Neural progenitor cell (in vitro differentiated cells): ENCODE data around the gene MLN. TPM values are rescaled to one million over a fixed set of nuclear protein-coding genes. Genes with fewer than 3 reads are reported as not detected.

Experiments used
- DNase-seq: peaks from one replicate; pipeline ENCODE4 v3.0.0-alpha.2; 2016; ENCODE audit warnings: low spot score
- H2AFZ ChIP-seq: fragments of 200-600 bp; sonication (generic); replicated peaks from 2 replicates; pipeline ENCODE4 v1.6.1; 2016; ENCODE audit warnings: antibody characterized with exemption
- H3F3A ChIP-seq: fragments of 200-600 bp; sonication (generic); 2 replicates; pipeline ENCODE4 v1.6.1; 2016; ENCODE audit warnings: antibody characterized with exemption, low read depth
- H3K27ac ChIP-seq: fragments of 200-600 bp; sonication (generic); 2 replicates; pipeline ENCODE4 v1.5.1; 2016; ENCODE audit warnings: mild to moderate bottlenecking
- H3K27me3 ChIP-seq: fragments of 200-600 bp; sonication (generic); 2 replicates; pipeline ENCODE4 v1.6.1; 2016; ENCODE audit warnings: mild to moderate bottlenecking, moderate library complexity
- H3K36me3 ChIP-seq: fragments of 200-600 bp; sonication (generic); 2 replicates; pipeline ENCODE4 v1.5.1; 2016
- H3K4me1 ChIP-seq: fragments of 200-600 bp; sonication (generic); 2 replicates; pipeline ENCODE4 v1.6.1; 2016; ENCODE audit warnings: mixed run types
- H3K4me2 ChIP-seq: fragments of 200-600 bp; sonication (generic); 2 replicates; pipeline ENCODE4 v1.6.1; 2016
- H3K4me3 ChIP-seq: fragments of 200-600 bp; sonication (generic); 2 replicates; pipeline ENCODE4 v1.5.1; 2016
- H3K79me2 ChIP-seq: fragments of 200-600 bp; sonication (generic); 2 replicates; pipeline ENCODE4 v1.6.1; 2016; ENCODE audit warnings: low read depth
- H3K9ac ChIP-seq: fragments of 200-600 bp; sonication (generic); 2 replicates; pipeline ENCODE4 v1.6.1; 2016
- H3K9me3 ChIP-seq: fragments of 200-600 bp; sonication (generic); 2 replicates; pipeline ENCODE4 v1.5.1; 2016; ENCODE audit warnings: low read depth
- H4K20me1 ChIP-seq: fragments of 200-600 bp; sonication (generic); 2 replicates; pipeline ENCODE4 v1.6.1; 2016; ENCODE audit warnings: low read depth
- H3K27ac Mint-ChIP-seq: 3 replicates; pipeline ENCODE4 v1.8.0; 2021; ENCODE audit warnings: mixed read lengths
- H3K27me3 Mint-ChIP-seq: 2 replicates; pipeline ENCODE4 v1.8.0; 2022; ENCODE audit warnings: low read depth, mild to moderate bottlenecking, inconsistent platforms, moderate library complexity, mixed read lengths; ENCODE audit not compliant: insufficient read depth
- H3K36me3 Mint-ChIP-seq: 3 replicates; pipeline ENCODE4 v1.8.0; 2021; ENCODE audit warnings: mixed read lengths
- H3K4me1 Mint-ChIP-seq: 3 replicates; pipeline ENCODE4 v1.8.0; 2021; ENCODE audit warnings: mixed read lengths
- H3K4me3 Mint-ChIP-seq: 3 replicates; pipeline ENCODE4 v1.8.0; 2021; ENCODE audit warnings: mild to moderate bottlenecking, moderate library complexity, mixed read lengths
- H3K9me3 Mint-ChIP-seq: 3 replicates; pipeline ENCODE4 v1.8.0; 2020; ENCODE audit warnings: mixed read lengths
- EZH2 ChIP-seq: fragments of 200-600 bp; sonication (generic); IDR thresholded peaks from 2 replicates; pipeline ENCODE4 v1.6.1; 2017; ENCODE audit warnings: antibody characterized with exemption, mild to moderate bottlenecking, moderate library complexity
- EZH2phosphoT487 ChIP-seq: fragments of 200-600 bp; sonication (generic); IDR thresholded peaks from 2 replicates; pipeline ENCODE4 v1.6.1; 2017; ENCODE audit warnings: antibody characterized with exemption
- total RNA-seq: library from RNA; depleted of rRNA; stranded (reverse); fragments of >200 nt; gene quantifications from 2 replicates; pipeline ENCODE4 v1.2.3, GENCODE V29; 2015; ENCODE audit warnings: low replicate concordance
- TF ChIP-seq, protein P1 (sequence below): fragments of 200-600 bp; sonication (generic); IDR thresholded peaks from 2 replicates; pipeline ENCODE4 v1.5.1; 2017; ENCODE audit warnings: antibody characterized with exemption, mild to moderate bottlenecking

MLN gene
- total RNA-seq, 1 donor from 2014 or later, result not detected

DNA sequence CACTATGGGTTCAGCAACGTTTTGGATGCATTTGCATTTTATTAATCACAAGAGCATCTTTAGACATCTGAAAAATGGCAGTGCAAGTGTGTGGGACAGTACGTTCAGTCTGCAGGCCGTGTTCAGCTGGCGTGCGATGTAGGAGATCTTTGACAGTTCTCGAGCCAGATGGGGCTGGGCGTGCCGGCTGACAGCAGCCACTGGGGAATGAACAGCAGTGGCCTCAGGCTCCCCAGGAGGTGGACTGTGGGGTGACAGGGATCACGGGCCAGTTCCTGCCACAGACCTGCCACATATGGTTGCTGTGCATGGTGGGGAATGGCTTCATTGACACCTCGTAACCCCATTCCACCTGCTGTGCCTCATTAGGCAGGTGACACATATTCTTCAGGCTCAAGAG lies 16.4 kb upstream of the MLN start:
- Mint-ChIP-seq H3K27ac (no peak overlapping the region), H3K27me3 (peaks cover 5% of the 10 kb centered on the region), H3K36me3 (no peaks in the 10 kb centered on the region), H3K9me3 (no peaks in the 10 kb centered on the region), H3K4me1 (peaks cover 38% of the 10 kb centered on the region), H3K4me3 (no peak overlapping the region)
- TF ChIP-seq, protein P1, sequence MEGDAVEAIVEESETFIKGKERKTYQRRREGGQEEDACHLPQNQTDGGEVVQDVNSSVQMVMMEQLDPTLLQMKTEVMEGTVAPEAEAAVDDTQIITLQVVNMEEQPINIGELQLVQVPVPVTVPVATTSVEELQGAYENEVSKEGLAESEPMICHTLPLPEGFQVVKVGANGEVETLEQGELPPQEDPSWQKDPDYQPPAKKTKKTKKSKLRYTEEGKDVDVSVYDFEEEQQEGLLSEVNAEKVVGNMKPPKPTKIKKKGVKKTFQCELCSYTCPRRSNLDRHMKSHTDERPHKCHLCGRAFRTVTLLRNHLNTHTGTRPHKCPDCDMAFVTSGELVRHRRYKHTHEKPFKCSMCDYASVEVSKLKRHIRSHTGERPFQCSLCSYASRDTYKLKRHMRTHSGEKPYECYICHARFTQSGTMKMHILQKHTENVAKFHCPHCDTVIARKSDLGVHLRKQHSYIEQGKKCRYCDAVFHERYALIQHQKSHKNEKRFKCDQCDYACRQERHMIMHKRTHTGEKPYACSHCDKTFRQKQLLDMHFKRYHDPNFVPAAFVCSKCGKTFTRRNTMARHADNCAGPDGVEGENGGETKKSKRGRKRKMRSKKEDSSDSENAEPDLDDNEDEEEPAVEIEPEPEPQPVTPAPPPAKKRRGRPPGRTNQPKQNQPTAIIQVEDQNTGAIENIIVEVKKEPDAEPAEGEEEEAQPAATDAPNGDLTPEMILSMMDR, result no peak
- TF ChIP-seq EZH2 (no peak), EZH2phosphoT487 (no peak)
- Histone ChIP-seq H2AFZ (no peak overlapping the region), H3K4me3 (no peak overlapping the region), H3K4me1 (peaks cover 30% of the 10 kb centered on the region), H3K36me3 (no peaks in the 10 kb centered on the region), H3K4me2 (no peak overlapping the region), H3K27me3 (no peaks in the 10 kb centered on the region), H3K9me3 (no peaks in the 10 kb centered on the region), H3K27ac (no peak overlapping the region), H3F3A (peaks cover 20% of the 10 kb centered on the region), H4K20me1 (no peaks in the 10 kb centered on the region), H3K9ac (no peak overlapping the region), H3K79me2 (no peaks in the 10 kb centered on the region)
- DNase-seq, result no peak

DNA sequence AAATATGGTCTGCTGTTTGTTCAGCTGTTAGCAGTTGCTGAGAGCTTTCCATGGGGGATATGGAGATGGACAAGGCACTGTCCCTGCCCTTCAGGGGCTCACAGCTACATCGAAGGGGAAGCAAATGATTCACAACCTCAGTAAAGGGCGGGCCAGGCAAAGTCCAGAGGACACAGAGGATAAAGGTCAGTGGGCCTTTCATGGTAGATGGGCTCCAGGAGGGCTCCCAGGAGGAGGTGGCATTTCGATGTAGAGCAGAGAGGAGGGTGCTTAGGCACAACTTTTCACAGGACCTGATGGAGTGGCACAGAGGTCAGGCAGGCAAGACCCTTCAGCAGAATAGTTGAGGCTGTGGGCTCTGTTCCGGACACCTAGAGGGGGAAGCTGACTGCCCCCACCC lies 15.2 kb upstream of the MLN start:
- Histone ChIP-seq H3K4me1 (peaks cover 29% of the 10 kb centered on the region), H3K9me3 (no peaks in the 10 kb centered on the region), H3K27ac (no peak overlapping the region), H3F3A (peaks cover 17% of the 10 kb centered on the region), H3K79me2 (no peaks in the 10 kb centered on the region), H3K4me2 (no peak overlapping the region), H3K36me3 (no peaks in the 10 kb centered on the region), H2AFZ (no peak overlapping the region), H3K4me3 (no peak overlapping the region), H3K9ac (no peak overlapping the region), H4K20me1 (no peaks in the 10 kb centered on the region), H3K27me3 (no peaks in the 10 kb centered on the region)
- Mint-ChIP-seq H3K36me3 (no peaks in the 10 kb centered on the region), H3K27me3 (peaks cover 5% of the 10 kb centered on the region), H3K27ac (no peak overlapping the region), H3K4me1 (peaks cover 32% of the 10 kb centered on the region), H3K4me3 (no peak overlapping the region), H3K9me3 (no peaks in the 10 kb centered on the region)
- TF ChIP-seq EZH2 (no peak), EZH2phosphoT487 (no peak)
- TF ChIP-seq, protein P1, result no peak
- no peak for DNase-seq

DNA sequence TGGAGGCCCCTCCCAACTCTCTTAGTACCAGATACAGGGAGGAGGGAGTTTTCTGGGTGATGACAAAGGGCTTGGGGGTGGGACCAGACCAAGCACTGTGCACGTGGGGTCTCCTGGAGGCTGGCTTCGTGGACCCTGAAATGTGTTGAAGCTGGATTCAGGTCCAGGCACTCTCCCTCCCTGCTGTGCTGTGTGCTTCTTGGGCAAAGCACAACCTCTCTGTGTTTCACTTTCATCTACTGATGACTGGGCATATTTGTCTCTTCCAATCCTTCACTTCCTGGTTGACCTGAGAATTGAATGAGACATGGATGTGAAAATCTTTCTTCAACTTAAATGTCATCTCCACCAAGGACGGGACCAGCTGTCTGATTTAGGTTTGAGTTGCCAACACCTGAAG lies 14.5 kb upstream of the MLN start:
- Histone ChIP-seq H3K79me2 (no peaks in the 10 kb centered on the region), H3K27ac (no peak overlapping the region), H3K36me3 (no peaks in the 10 kb centered on the region), H3K4me2 (no peak overlapping the region), H3K9me3 (no peaks in the 10 kb centered on the region), H3K27me3 (no peaks in the 10 kb centered on the region), H3F3A (peaks cover 13% of the 10 kb centered on the region), H3K4me3 (no peak overlapping the region), H3K9ac (no peak overlapping the region), H3K4me1 (peaks cover 30% of the 10 kb centered on the region), H2AFZ (no peak overlapping the region), H4K20me1 (peaks cover 2% of the 10 kb centered on the region)
- Mint-ChIP-seq H3K36me3 (no peaks in the 10 kb centered on the region), H3K27me3 (peaks cover 7% of the 10 kb centered on the region), H3K27ac (no peak overlapping the region), H3K9me3 (no peaks in the 10 kb centered on the region), H3K4me3 (no peak overlapping the region), H3K4me1 (peaks cover 31% of the 10 kb centered on the region)
- TF ChIP-seq, protein P1, result no peak
- TF ChIP-seq EZH2phosphoT487, result no peak
- TF ChIP-seq EZH2, result no peak
- no peak for DNase-seq

DNA sequence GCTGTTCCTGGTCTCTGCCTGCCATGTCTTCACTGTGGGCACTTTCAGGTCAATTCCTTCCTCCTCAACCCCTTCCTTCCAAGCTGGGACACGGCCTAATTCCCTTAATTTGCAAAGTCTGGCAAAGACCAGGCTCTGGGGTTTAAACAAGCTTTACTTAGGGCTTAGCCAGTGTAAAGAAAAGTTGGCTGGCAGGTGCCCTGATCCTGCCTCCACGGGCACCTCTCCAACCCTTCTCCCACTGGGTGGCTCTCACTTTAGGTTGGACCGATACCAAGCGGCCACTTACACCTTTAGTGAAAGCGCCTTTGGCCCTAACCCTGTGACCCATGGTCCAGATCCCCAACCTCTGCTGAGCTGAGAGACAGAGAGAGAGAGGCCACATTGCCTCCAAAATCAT lies 13.7 kb upstream of the MLN start:
- DNase-seq, result no peak
- peaks cover 27% of the 10 kb centered on the region for H3K4me1 Mint-ChIP-seq
- no peaks in the 10 kb centered on the region for H3K36me3 Mint-ChIP-seq
- Histone ChIP-seq H4K20me1 (peaks cover 7% of the 10 kb centered on the region), H3K27me3 (no peaks in the 10 kb centered on the region), H3K9ac (no peak overlapping the region), H3K4me2 (no peak overlapping the region), H3K4me1 (peaks cover 30% of the 10 kb centered on the region), H2AFZ (no peak overlapping the region), H3K4me3 (no peak overlapping the region), H3K36me3 (no peaks in the 10 kb centered on the region), H3F3A (peaks cover 10% of the 10 kb centered on the region), H3K27ac (no peak overlapping the region), H3K79me2 (no peaks in the 10 kb centered on the region), H3K9me3 (no peaks in the 10 kb centered on the region)
- no peaks in the 10 kb centered on the region for H3K9me3 Mint-ChIP-seq
- H3K27ac Mint-ChIP-seq, result no peak overlapping the region
- H3K27me3 Mint-ChIP-seq, result peaks cover 10% of the 10 kb centered on the region
- no peak overlapping the region for H3K4me3 Mint-ChIP-seq
- TF ChIP-seq EZH2phosphoT487 (no peak), EZH2 (no peak)
- TF ChIP-seq, protein P1, result no peak
